Neuronal stem cell (in vitro differentiated cells): ENCODE data around the gene CHST11.
A peak's percentile ranks its signal among the peaks of the same experiment; 100 is the strongest.

Source experiments
- DNase-seq: peaks from one replicate; pipeline ENCODE4 v3.0.0-alpha.2; 2013; ENCODE audit warnings: low spot score
- H2AFZ ChIP-seq: one replicate; pipeline ENCODE4 v1.6.1; 2013; ENCODE audit warnings: mild to moderate bottlenecking, low read length, inconsistent platforms
- H2AK5ac ChIP-seq: 2 replicates; pipeline ENCODE4 v1.6.1; 2013; ENCODE audit warnings: low read depth, mild to moderate bottlenecking, inconsistent platforms, low read length, moderate library complexity, mixed read lengths
- H2BK120ac ChIP-seq: 2 replicates; pipeline ENCODE4 v1.6.1; 2013; ENCODE audit warnings: low read depth, mild to moderate bottlenecking, inconsistent platforms, low read length, moderate library complexity, mixed read lengths
- H2BK12ac ChIP-seq: one replicate; pipeline ENCODE4 v1.6.1; 2013; ENCODE audit warnings: low read length, inconsistent platforms
- H2BK15ac ChIP-seq: 2 replicates; pipeline ENCODE4 v1.6.1; 2013; ENCODE audit warnings: mild to moderate bottlenecking, low read length, inconsistent platforms, mixed read lengths
- H2BK5ac ChIP-seq: one replicate; pipeline ENCODE4 v1.6.1; 2013; ENCODE audit warnings: inconsistent platforms, mild to moderate bottlenecking, low read length, moderate library complexity
- H3K14ac ChIP-seq: one replicate; pipeline ENCODE4 v1.6.1; 2013; ENCODE audit warnings: low read length, inconsistent platforms
- H3K18ac ChIP-seq: 2 replicates; pipeline ENCODE4 v1.6.1; 2013; ENCODE audit warnings: low read length, inconsistent platforms
- H3K23ac ChIP-seq: 2 replicates; pipeline ENCODE4 v1.6.1; 2013; ENCODE audit warnings: low read depth, mild to moderate bottlenecking, mixed read lengths, low read length, inconsistent platforms; ENCODE audit not compliant: poor library complexity
- H3K27ac ChIP-seq: replicated peaks from 3 replicates; pipeline ENCODE4 v1.5.1; 2013; ENCODE audit warnings: low read length, inconsistent platforms
- H3K27me3 ChIP-seq, 3 experiments: 2 replicates each; pipeline ENCODE4 v1.6.1; 2013; ENCODE audit warnings: low read length in 3 of 3, mild to moderate bottlenecking in 2 of 3, inconsistent platforms in 1 of 3, low read depth in 1 of 3, mixed read lengths in 1 of 3, moderate library complexity in 1 of 3; ENCODE audit not compliant: control insufficient read depth in 3 of 3, insufficient read depth in 3 of 3
- H3K36me3 ChIP-seq, 2 donors: replicated peaks in 1 of 2; 2 replicates each; pipeline ENCODE4 v1.6.1; 2013; ENCODE audit warnings: low read length in 2 of 2; ENCODE audit not compliant: control insufficient read depth in 2 of 2, insufficient read depth in 2 of 2
- H3K4ac ChIP-seq: 2 replicates; pipeline ENCODE4 v1.6.1; 2013; ENCODE audit warnings: inconsistent platforms, mild to moderate bottlenecking, low read length, moderate library complexity
- H3K4me1 ChIP-seq, 2 donors: 1 replicate in 1 of 2; 2 replicates in 1 of 2; pipeline ENCODE4 v1.6.1; 2013; ENCODE audit warnings: low read length in 2 of 2, low read depth in 1 of 2; ENCODE audit not compliant: control insufficient read depth in 2 of 2, insufficient read depth in 1 of 2
- H3K4me2 ChIP-seq: one replicate; pipeline ENCODE4 v1.6.1; 2013; ENCODE audit warnings: mild to moderate bottlenecking, low read length, inconsistent platforms; ENCODE audit not compliant: insufficient read depth, poor library complexity, severe bottlenecking
- H3K4me3 ChIP-seq, 2 donors: 2 replicates each; pipeline ENCODE4 v1.5.1; 2013; ENCODE audit warnings: low read length in 2 of 2, mild to moderate bottlenecking in 2 of 2, inconsistent platforms in 1 of 2, moderate library complexity in 1 of 2
- H3K79me1 ChIP-seq: one replicate; pipeline ENCODE4 v1.6.1; 2013; ENCODE audit warnings: low read depth, mild to moderate bottlenecking, inconsistent platforms, low read length, moderate library complexity
- H3K9ac ChIP-seq: one replicate; pipeline ENCODE4 v1.6.1; 2013; ENCODE audit warnings: mild to moderate bottlenecking, low read depth, low read length, inconsistent platforms; ENCODE audit not compliant: poor library complexity
- H3K9me3 ChIP-seq, 2 donors: replicated peaks in 1 of 2; 2 replicates each; pipeline versions ENCODE3 to v1.6.1; 2013; ENCODE audit warnings: low read length in 2 of 2, mild to moderate bottlenecking in 2 of 2, inconsistent platforms in 1 of 2, low read depth in 1 of 2, mixed read lengths in 1 of 2, moderate library complexity in 1 of 2; ENCODE audit not compliant: control insufficient read depth in 2 of 2, insufficient read depth in 1 of 2
- H4K8ac ChIP-seq: one replicate; pipeline ENCODE4 v1.6.1; 2013; ENCODE audit warnings: low read depth, mild to moderate bottlenecking, inconsistent platforms, low read length, moderate library complexity
- H4K91ac ChIP-seq: one replicate; pipeline ENCODE4 v1.6.1; 2013; ENCODE audit warnings: low read length, low read depth, mild to moderate bottlenecking, inconsistent platforms; ENCODE audit not compliant: poor library complexity
- WGBS, 2 donors: extraction: QIAGEN DNeasy Blood & Tissue Kit; methylation state at CpG; one replicate each; pipeline ENCODE4 v1.1.7; 2013; ENCODE audit warnings: missing lambda C conversion rate in 2 of 2, mixed read lengths in 1 of 2; ENCODE audit not compliant: insufficient read length in 2 of 2, insufficient replicate concordance in 1 of 2; ENCODE audit errors: extremely low coverage in 2 of 2; 5-methylcytosine and 5-hydroxymethylcytosine counted together

The CHST11 gene

GRCh38 chr12:104725610-104726009 lies 268.9 kb downstream of the CHST11 start:
- Histone ChIP-seq H3K79me1 (no peaks in the 10 kb centered on the region), H2BK12ac (no peak overlapping the region), H3K9me3 (no peaks in the 10 kb centered on the region), H4K8ac (no peak overlapping the region), H2BK5ac (no peak overlapping the region), H2BK15ac (no peak overlapping the region), H3K9ac (no peak overlapping the region), H3K14ac (no peak overlapping the region), H3K4me3 (no peak overlapping the region), H2BK120ac (no peak overlapping the region), H4K91ac (no peak overlapping the region), H2AFZ (no peak overlapping the region), H3K18ac (peak overlapping the region; percentile 50), H3K27ac (no peak overlapping the region), H3K4me2 (no peak overlapping the region), H3K36me3 (no peaks in the 10 kb centered on the region), H2AK5ac (no peak overlapping the region), H3K4me1 (peaks cover 26 to 31% of the 10 kb centered on the region in 2 donors), H3K23ac (no peak overlapping the region), H3K27me3 (no peaks in the 10 kb centered on the region), H3K4ac (no peak overlapping the region)
- DNase-seq = no peak
- WGBS, 2 donors = no CpG with 5 or more reads among the region's 3 CpGs

GRCh38 chr12:104727726-104728465 lies 271.1 kb downstream of the CHST11 start:
- H3K36me3 ChIP-seq = no peaks in the 10 kb centered on the region
- no peak overlapping the region for H4K91ac ChIP-seq
- no peaks in the 10 kb centered on the region for H3K9me3 ChIP-seq
- no peak overlapping the region for H4K8ac ChIP-seq
- H3K18ac ChIP-seq = no peak overlapping the region
- H2BK5ac ChIP-seq = no peak overlapping the region
- no peak overlapping the region for H3K4me2 ChIP-seq
- no peak overlapping the region for H3K23ac ChIP-seq
- H2BK120ac ChIP-seq = no peak overlapping the region
- no peak overlapping the region for H2BK12ac ChIP-seq
- H3K4ac ChIP-seq = no peak overlapping the region
- H3K79me1 ChIP-seq = peaks cover 2% of the 10 kb centered on the region
- H3K14ac ChIP-seq = no peak overlapping the region
- H3K27me3 ChIP-seq = no peaks in the 10 kb centered on the region
- DNase-seq = no peak
- H2BK15ac ChIP-seq = no peak overlapping the region
- no peak overlapping the region for H2AK5ac ChIP-seq
- no CpG with 5 or more reads among the region's 10 CpGs for WGBS, 2 donors
- no peak overlapping the region for H2AFZ ChIP-seq
- no peak overlapping the region for H3K9ac ChIP-seq
- no peak overlapping the region for H3K4me3 ChIP-seq
- peaks cover 6 to 11% of the 10 kb centered on the region in 2 donors for H3K4me1 ChIP-seq
- peak overlapping the region; percentile 19 for H3K27ac ChIP-seq

GRCh38 chr12:104729091-104729490 lies 272.3 kb downstream of the CHST11 start:
- Histone ChIP-seq H4K91ac (no peak overlapping the region), H2BK120ac (no peak overlapping the region), H3K79me1 (peaks cover 2% of the 10 kb centered on the region), H2AK5ac (no peak overlapping the region), H2BK5ac (no peak overlapping the region), H3K27ac (no peak overlapping the region), H2AFZ (no peak overlapping the region), H3K36me3 (no peaks in the 10 kb centered on the region), H3K27me3 (no peaks in the 10 kb centered on the region), H3K4me3 (no peak overlapping the region), H3K4ac (no peak overlapping the region), H3K4me1 (peaks cover 6 to 11% of the 10 kb centered on the region in 2 donors), H3K9me3 (no peaks in the 10 kb centered on the region), H3K23ac (no peak overlapping the region), H3K18ac (no peak overlapping the region), H2BK12ac (no peak overlapping the region), H4K8ac (no peak overlapping the region), H3K4me2 (no peak overlapping the region), H2BK15ac (no peak overlapping the region), H3K14ac (no peak overlapping the region), H3K9ac (no peak overlapping the region)
- DNase-seq = no peak
- no CpG with 5 or more reads among the region's 1 CpG for WGBS, 2 donors

- Histone ChIP-seq H3K27me3 (no peaks in the 10 kb centered on the region), H3K14ac (peak overlapping the region; percentile 22), H3K4me3 (no peak overlapping the region), H3K36me3 (no peaks in the 10 kb centered on the region), H3K4ac (no peak overlapping the region), H3K27ac (no peak overlapping the region), H3K9me3 (no peaks in the 10 kb centered on the region), H4K8ac (no peak overlapping the region), H2BK120ac (no peak overlapping the region), H4K91ac (no peak overlapping the region), H2BK12ac (no peak overlapping the region), H3K23ac (no peak overlapping the region), H2AFZ (no peak overlapping the region), H3K79me1 (peaks cover 2% of the 10 kb centered on the region), H2BK5ac (no peak overlapping the region), H3K4me2 (no peak overlapping the region), H3K4me1 (peaks cover 4 to 11% of the 10 kb centered on the region in 2 donors), H3K18ac (no peak overlapping the region), H2BK15ac (no peak overlapping the region), H2AK5ac (no peak overlapping the region), H3K9ac (no peak overlapping the region)
- no peak for DNase-seq
- no CpG with 5 or more reads among the region's 19 CpGs for WGBS, 2 donors
These were observed 273.1 kb downstream of the CHST11 start for GRCh38 chr12:104729610-104730446.
